Esophagus muscularis mucosa (tissue), 4 donors: ENCODE results near the gene B3GNT2. TPM values are rescaled to one million over a fixed set of nuclear protein-coding genes. Genes with fewer than 3 reads are reported as not detected.

Source experiments
- DNase-seq: peaks from one replicate; pipeline ENCODE4 v3.0.0-alpha.2; 2017; ENCODE audit errors: extremely low spot score
- H3K27ac ChIP-seq, 4 donors: fragments of 200-600 bp; sonication (generic); replicated peaks in 1 of 4; 1 replicate in 3 of 4; 2 replicates in 1 of 4; pipeline ENCODE4 v1.5.1; 2016 to 2019; ENCODE audit warnings: mild to moderate bottlenecking in 1 of 4
- H3K27me3 ChIP-seq, 4 donors: fragments of 200-600 bp; sonication (generic); one replicate each; pipeline versions ENCODE4 v1.5.1 to v1.6.0; 2016 to 2019
- H3K36me3 ChIP-seq, 4 donors: fragments of 200-600 bp; sonication (generic); one replicate each; pipeline ENCODE4 v1.5.1; 2016 to 2019
- H3K4me1 ChIP-seq, 4 donors: fragments of 200-600 bp; sonication (generic); one replicate each; pipeline ENCODE4 v1.5.1; 2016 to 2019
- H3K4me3 ChIP-seq, 4 donors: fragments of 200-600 bp; sonication (generic); 1 replicate in 2 of 4; 2 replicates in 2 of 4; pipeline ENCODE4 v1.5.1; 2016 to 2019; ENCODE audit warnings: mild to moderate bottlenecking in 4 of 4, moderate library complexity in 1 of 4
- H3K9me3 ChIP-seq, 4 donors: fragments of 200-600 bp; sonication (generic); 1 replicate in 3 of 4; 2 replicates in 1 of 4; pipeline ENCODE4 v1.5.1; 2016 to 2019
- CTCF ChIP-seq, 3 experiments: fragments of 200-600 bp in 2 of 3; fragments of 450-650 bp in 1 of 3; sonication (generic) in 2 of 3; IDR thresholded peaks; one replicate each; pipeline ENCODE4 v1.5.1; 2017 to 2019; ENCODE audit warnings: antibody characterized with exemption in 3 of 3, mild to moderate bottlenecking in 2 of 3, moderate library complexity in 1 of 3
- EP300 ChIP-seq: sonication (generic); formaldehyde crosslinking; IDR thresholded peaks from one replicate; pipeline ENCODE4 v1.6.1; 2017; ENCODE audit warnings: antibody characterized with exemption
- POLR2A ChIP-seq: fragments of 450-650 bp; IDR thresholded peaks from one replicate; pipeline ENCODE4 v1.6.1; 2017; ENCODE audit warnings: antibody characterized with exemption, moderate library complexity, mild to moderate bottlenecking, low read depth
- POLR2AphosphoS5 ChIP-seq, 2 donors: sonication (generic); formaldehyde crosslinking; IDR thresholded peaks; one replicate each; pipeline ENCODE4 v1.6.1; 2017; ENCODE audit warnings: antibody characterized with exemption in 2 of 2
- WGBS: methylation state at CpG from one replicate; pipeline ENCODE4 v1.1.5; 2018; 5-methylcytosine and 5-hydroxymethylcytosine counted together
- intact Hi-C: fragments of 100-400 bp; cut with DNase I; formaldehyde crosslinking; loops from one replicate; pipeline ENCODE4 v1.15.1; 2023
- total RNA-seq, 4 donors: library from RNA; depleted of rRNA; stranded (reverse); fragments of >200 nt; gene quantifications; one replicate each; pipeline versions ENCODE4 v1.1.0 to v1.2.1, GENCODE V29; 2016

B3GNT2 gene
- total RNA-seq, 4 donors from 2014 or later, result 11.6 to 16.3 (median 14.5) TPM

GRCh38 chr2:62217421-62217820 is 21.5 kb downstream of the B3GNT2 start:
- H3K4me3 ChIP-seq, result no peak overlapping the region
- DNase-seq, result no peak
- intact Hi-C loops, result no loop called here
- 75% methylated on average over 10 of the region's 10 CpGs for WGBS
- H3K9me3 ChIP-seq, result no peaks in the 10 kb centered on the region
- no peaks in the 10 kb centered on the region for H3K27me3 ChIP-seq
- TF ChIP-seq POLR2A (no peak), CTCF (IDR thresholded peaks at IDR 0.05) (no peak), POLR2AphosphoS5 (IDR thresholded peaks at IDR 0.05) (no peak), EP300 (no peak)
- peaks cover 0 to 3% (median 2%) of the 10 kb centered on the region in 4 donors for H3K36me3 ChIP-seq
- H3K4me1 ChIP-seq, result peaks cover 67 to 83% (median 74%) of the 10 kb centered on the region in 4 donors
- peak overlapping the region in 3 of 4 donors; percentile 28 to 52 (median 36) for H3K27ac ChIP-seq

GRCh38 chr2:62217970-62218369 is 22.1 kb downstream of the B3GNT2 start:
- intact Hi-C loops, result no loop called here
- peaks cover 65 to 80% (median 72%) of the 10 kb centered on the region in 4 donors for H3K4me1 ChIP-seq
- no peaks in the 10 kb centered on the region for H3K9me3 ChIP-seq
- peaks cover 0 to 9% (median 8%) of the 10 kb centered on the region in 4 donors for H3K36me3 ChIP-seq
- WGBS, result 84% methylated on average over 5 of the region's 5 CpGs
- no peak for DNase-seq
- peak overlapping the region in 1 of 4 donors; percentile 28 for H3K27ac ChIP-seq
- H3K27me3 ChIP-seq, result no peaks in the 10 kb centered on the region
- H3K4me3 ChIP-seq, result no peak overlapping the region
- TF ChIP-seq CTCF (IDR thresholded peaks at IDR 0.05) (no peak), POLR2A (no peak), EP300 (no peak), POLR2AphosphoS5 (IDR thresholded peaks at IDR 0.05) (no peak)

GRCh38 chr2:62219407-62220159 is 23.7 kb downstream of the B3GNT2 start:
- WGBS, result 77% methylated on average over 4 of the region's 4 CpGs
- Histone ChIP-seq H3K4me1 (peaks cover 48 to 65% (median 57%) of the 10 kb centered on the region in 4 donors), H3K4me3 (no peak overlapping the region), H3K27me3 (no peaks in the 10 kb centered on the region), H3K36me3 (peaks cover 0 to 14% (median 9%) of the 10 kb centered on the region in 4 donors), H3K9me3 (no peaks in the 10 kb centered on the region), H3K27ac (peak overlapping the region in 2 of 4 donors; percentile 15 to 25)
- intact Hi-C loops, result no loop called here
- no peak for DNase-seq
- no peak for TF ChIP-seq POLR2A
- TF ChIP-seq EP300, result no peak
- TF ChIP-seq CTCF (IDR thresholded peaks at IDR 0.05), result no peak
- no peak for TF ChIP-seq POLR2AphosphoS5 (IDR thresholded peaks at IDR 0.05)

- peaks cover 33 to 49% (median 42%) of the 10 kb centered on the region in 4 donors for H3K4me1 ChIP-seq
- TF ChIP-seq EP300 (no peak), POLR2AphosphoS5 (IDR thresholded peaks at IDR 0.05) (no peak), POLR2A (no peak), CTCF (IDR thresholded peaks at IDR 0.05) (no peak)
- no peak for DNase-seq
- no peak overlapping the region for H3K4me3 ChIP-seq
- no peaks in the 10 kb centered on the region for H3K9me3 ChIP-seq
- H3K36me3 ChIP-seq, result peaks cover 0 to 26% (median 20%) of the 10 kb centered on the region in 4 donors
- 25% methylated on average over 1 of the region's 1 CpG for WGBS
- H3K27me3 ChIP-seq, result no peaks in the 10 kb centered on the region
- no peak overlapping the region for H3K27ac ChIP-seq
- intact Hi-C loops, result no loop called here
These were observed 25.2 kb downstream of the B3GNT2 start for GRCh38 chr2:62221141-62221540.
